ENCODE measurements around the gene MCC. TPM values are rescaled to one million over a fixed set of nuclear protein-coding genes. Genes with fewer than 3 reads are reported as not detected.

Gene MCC
- total and polyA plus RNA-seq, 4 donors, result 4.5 to 20.0 (median 9.7) TPM

GRCh38 chr5:113201715-113202114, 286.5 kb downstream of the MCC start:
- Histone ChIP-seq H3K4me1 (ENCODE audit: control insufficient read depth in 1 of 2, insufficient read depth in 2 of 2, low read length in 2 of 2) (no peaks in the 10 kb centered on the region), H3K9me3 (ENCODE audit: control insufficient read depth, low read length) (no peaks in the 10 kb centered on the region), H3K27me3 (ENCODE audit: control insufficient read depth in 1 of 2, insufficient read depth in 2 of 2, low read length in 1 of 2) (no peaks in the 10 kb centered on the region), H3K36me3 (ENCODE audit: control insufficient read depth in 1 of 2, insufficient read depth in 2 of 2, low read length in 1 of 2) (no peaks in the 10 kb centered on the region), H3K27ac (ENCODE audit: low read depth in 1 of 2, low read length in 2 of 2) (no peak overlapping the region), H3K4me3 (ENCODE audit: low read length in 2 of 2) (no peak overlapping the region)
- ATAC-seq (ENCODE audit: low FRiP score) (no peak), DNase-seq (no peak)
- intact Hi-C loops (cut with DNase I), result no loop called here
- 46 to 63% methylated on average over 5 of the region's 5 CpGs for WGBS, 2 donors

DNA sequence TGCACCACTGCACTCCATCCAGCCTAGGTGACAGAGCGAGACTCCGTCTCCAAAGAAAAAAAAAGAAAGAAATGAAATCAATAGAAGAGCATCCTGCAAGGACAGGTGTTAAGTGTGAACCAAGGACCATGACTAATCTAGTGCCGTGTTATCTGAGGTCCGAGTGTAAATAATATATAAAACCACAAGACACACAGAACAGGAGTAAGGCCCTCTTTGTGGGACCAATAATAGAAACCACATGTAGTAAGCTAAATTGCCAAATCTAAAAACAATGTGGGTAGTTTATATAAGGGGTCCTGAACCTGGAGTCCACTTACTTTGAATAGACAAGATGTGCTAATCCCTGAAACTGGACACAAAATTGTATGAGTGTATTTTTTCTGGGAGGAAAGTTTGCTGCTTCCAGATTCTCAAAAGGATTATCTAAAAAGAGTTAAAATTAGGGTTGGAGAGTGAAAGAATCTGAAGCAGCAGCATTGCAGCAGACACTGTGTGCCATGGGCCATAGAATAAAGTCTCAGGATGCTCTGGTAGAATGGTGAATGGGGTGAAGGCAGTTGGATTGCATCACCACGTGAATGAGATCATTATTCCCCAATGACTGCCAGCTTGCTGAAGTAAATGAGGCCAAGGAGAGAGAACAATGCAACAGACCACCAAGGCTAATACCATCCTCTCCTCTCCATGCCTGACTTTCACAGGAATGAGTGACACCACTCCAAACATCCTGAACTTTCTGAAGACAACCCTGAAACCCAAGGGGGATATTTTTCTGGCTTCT, 288.9 kb downstream of the MCC start:
- H3K27ac ChIP-seq (ENCODE audit: low read depth in 1 of 2, low read length in 2 of 2), result no peak overlapping the region
- intact Hi-C loops (cut with DNase I), result no loop called here

GRCh38 chr5:113197456-113198200, 290.6 kb downstream of the MCC start:
- H3K36me3 ChIP-seq (ENCODE audit: control insufficient read depth in 1 of 2, insufficient read depth in 2 of 2, low read length in 1 of 2), result no peaks in the 10 kb centered on the region
- no peak for DNase-seq
- intact Hi-C loops (cut with DNase I), result no loop called here
- WGBS, 2 donors, result 94 to 97% methylated on average over 7 of the region's 7 CpGs
- H3K27me3 ChIP-seq (ENCODE audit: control insufficient read depth in 1 of 2, insufficient read depth in 2 of 2, low read length in 1 of 2), result no peaks in the 10 kb centered on the region
- H3K27ac ChIP-seq (ENCODE audit: low read depth in 1 of 2, low read length in 2 of 2), result no peak overlapping the region
- no peak for ATAC-seq (ENCODE audit: low FRiP score)
- no peak overlapping the region for H3K4me3 ChIP-seq (ENCODE audit: low read length in 2 of 2)
- no peaks in the 10 kb centered on the region for H3K4me1 ChIP-seq (ENCODE audit: control insufficient read depth in 1 of 2, insufficient read depth in 2 of 2, low read length in 2 of 2)
- H3K9me3 ChIP-seq (ENCODE audit: control insufficient read depth, low read length), result peaks cover 2% of the 10 kb centered on the region

More for the DNA sequence above, 288.9 kb downstream of the MCC start:
- H3K27me3 ChIP-seq (ENCODE audit: control insufficient read depth in 1 of 2, insufficient read depth in 2 of 2, low read length in 1 of 2), result no peaks in the 10 kb centered on the region
- H3K9me3 ChIP-seq (ENCODE audit: control insufficient read depth, low read length), result peaks cover 2% of the 10 kb centered on the region
- DNase-seq, result no peak
- H3K36me3 ChIP-seq (ENCODE audit: control insufficient read depth in 1 of 2, insufficient read depth in 2 of 2, low read length in 1 of 2), result no peaks in the 10 kb centered on the region
- ATAC-seq (ENCODE audit: low FRiP score), result no peak
- no peak overlapping the region for H3K4me3 ChIP-seq (ENCODE audit: low read length in 2 of 2)
- H3K4me1 ChIP-seq (ENCODE audit: control insufficient read depth in 1 of 2, insufficient read depth in 2 of 2, low read length in 2 of 2), result no peaks in the 10 kb centered on the region
- 82% methylated on average over 5 of the region's 5 CpGs for WGBS, 2 donors

DNA sequence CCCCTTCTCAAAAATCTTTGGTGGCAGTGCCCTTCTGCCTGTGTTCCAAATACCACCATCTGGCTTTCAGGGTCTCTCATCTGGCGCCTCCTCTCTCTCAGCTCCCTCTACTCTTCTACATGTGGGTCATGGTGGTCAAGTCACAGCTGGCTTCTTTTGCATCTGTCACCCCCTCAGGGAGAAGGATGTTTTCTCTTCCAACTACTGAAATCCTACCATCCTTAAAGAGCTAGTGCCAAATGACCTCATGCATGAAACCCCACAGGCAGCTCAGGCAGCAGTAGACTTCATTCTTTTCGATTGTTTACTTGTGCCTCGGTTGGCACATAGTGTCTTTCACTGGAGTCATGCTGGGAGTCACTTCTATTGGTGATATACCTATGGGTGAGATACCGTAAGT, 292.5 kb downstream of the MCC start:
- no peak overlapping the region for H3K27ac ChIP-seq (ENCODE audit: low read depth in 1 of 2, low read length in 2 of 2)
- H3K4me3 ChIP-seq (ENCODE audit: low read length in 2 of 2), result no peak overlapping the region
- no peak for ATAC-seq (ENCODE audit: low FRiP score)
- H3K9me3 ChIP-seq (ENCODE audit: control insufficient read depth, low read length), result peaks cover 2% of the 10 kb centered on the region
- DNase-seq, result no peak
- no peaks in the 10 kb centered on the region for H3K36me3 ChIP-seq (ENCODE audit: control insufficient read depth in 1 of 2, insufficient read depth in 2 of 2, low read length in 1 of 2)
- no peaks in the 10 kb centered on the region for H3K27me3 ChIP-seq (ENCODE audit: control insufficient read depth in 1 of 2, insufficient read depth in 2 of 2, low read length in 1 of 2)
- WGBS, 2 donors, result 93 to 94% methylated on average over 4 of the region's 4 CpGs
- intact Hi-C loops (cut with DNase I), result no loop called here
- H3K4me1 ChIP-seq (ENCODE audit: control insufficient read depth in 1 of 2, insufficient read depth in 2 of 2, low read length in 2 of 2), result no peaks in the 10 kb centered on the region

DNA sequence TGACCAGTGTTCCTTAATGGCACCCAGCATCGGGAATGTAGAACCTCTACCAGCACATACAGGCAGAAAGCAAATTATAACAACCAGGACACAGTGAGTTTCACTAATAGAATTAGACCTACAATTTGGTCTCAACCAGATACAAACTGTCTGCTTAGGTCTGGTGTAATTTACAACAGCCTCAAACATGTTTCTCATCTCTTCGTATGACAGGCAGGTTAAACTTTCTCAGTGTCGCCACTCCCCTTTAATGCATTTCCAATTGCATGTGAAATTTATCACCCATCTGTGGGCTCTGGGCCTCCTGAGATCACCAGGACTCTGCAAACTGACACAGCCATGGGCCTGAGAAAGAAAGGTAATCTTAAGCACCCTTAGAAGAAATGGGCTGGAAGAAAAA, 293.0 kb downstream of the MCC start:
- H3K36me3 ChIP-seq (ENCODE audit: control insufficient read depth in 1 of 2, insufficient read depth in 2 of 2, low read length in 1 of 2), result no peaks in the 10 kb centered on the region
- H3K27ac ChIP-seq (ENCODE audit: low read depth in 1 of 2, low read length in 2 of 2), result no peak overlapping the region
- H3K4me1 ChIP-seq (ENCODE audit: control insufficient read depth in 1 of 2, insufficient read depth in 2 of 2, low read length in 2 of 2), result no peaks in the 10 kb centered on the region
- intact Hi-C loops (cut with DNase I), result no loop called here
- DNase-seq (no peak), ATAC-seq (ENCODE audit: low FRiP score) (no peak)
- H3K4me3 ChIP-seq (ENCODE audit: low read length in 2 of 2), result no peak overlapping the region
- H3K9me3 ChIP-seq (ENCODE audit: control insufficient read depth, low read length), result peaks cover 2% of the 10 kb centered on the region
- 94% methylated on average over 3 of the region's 3 CpGs for WGBS, 2 donors
- no peaks in the 10 kb centered on the region for H3K27me3 ChIP-seq (ENCODE audit: control insufficient read depth in 1 of 2, insufficient read depth in 2 of 2, low read length in 1 of 2)

- Histone ChIP-seq H3K27me3 (ENCODE audit: control insufficient read depth in 1 of 2, insufficient read depth in 2 of 2, low read length in 1 of 2) (no peaks in the 10 kb centered on the region), H3K27ac (ENCODE audit: low read depth in 1 of 2, low read length in 2 of 2) (no peak overlapping the region), H3K9me3 (ENCODE audit: control insufficient read depth, low read length) (peaks cover 2% of the 10 kb centered on the region), H3K4me1 (ENCODE audit: control insufficient read depth in 1 of 2, insufficient read depth in 2 of 2, low read length in 2 of 2) (no peaks in the 10 kb centered on the region), H3K36me3 (ENCODE audit: control insufficient read depth in 1 of 2, insufficient read depth in 2 of 2, low read length in 1 of 2) (no peaks in the 10 kb centered on the region), H3K4me3 (ENCODE audit: low read length in 2 of 2) (no peak overlapping the region)
- 82 to 84% methylated on average over 5 of the region's 5 CpGs for WGBS, 2 donors
- DNase-seq (no peak), ATAC-seq (ENCODE audit: low FRiP score) (no peak)
- intact Hi-C loops (cut with DNase I), result no loop called here
Measured at GRCh38 chr5:113194591-113194990, 293.7 kb downstream of the MCC start.

GRCh38 chr5:113194125-113194524, 294.1 kb downstream of the MCC start:
- ATAC-seq (ENCODE audit: low FRiP score), result no peak
- Histone ChIP-seq H3K4me1 (ENCODE audit: control insufficient read depth in 1 of 2, insufficient read depth in 2 of 2, low read length in 2 of 2) (no peaks in the 10 kb centered on the region), H3K9me3 (ENCODE audit: control insufficient read depth, low read length) (peaks cover 2% of the 10 kb centered on the region)

GRCh38 chr5:113193311-113193978, 294.8 kb downstream of the MCC start:
- 92 to 95% methylated on average over 5 of the region's 5 CpGs for WGBS, 2 donors

More at GRCh38 chr5:113194125-113194524, 294.1 kb downstream of the MCC start:
- Histone ChIP-seq H3K36me3 (ENCODE audit: control insufficient read depth in 1 of 2, insufficient read depth in 2 of 2, low read length in 1 of 2) (no peaks in the 10 kb centered on the region), H3K27me3 (ENCODE audit: control insufficient read depth in 1 of 2, insufficient read depth in 2 of 2, low read length in 1 of 2) (no peaks in the 10 kb centered on the region), H3K4me3 (ENCODE audit: low read length in 2 of 2) (no peak overlapping the region), H3K27ac (ENCODE audit: low read depth in 1 of 2, low read length in 2 of 2) (no peak overlapping the region)
- intact Hi-C loops (cut with DNase I), result no loop called here
- no peak for DNase-seq
- WGBS, 2 donors, result 89 to 93% methylated on average over 6 of the region's 6 CpGs

More at GRCh38 chr5:113193311-113193978, 294.8 kb downstream of the MCC start:
- DNase-seq, result no peak
- Histone ChIP-seq H3K4me1 (ENCODE audit: control insufficient read depth in 1 of 2, insufficient read depth in 2 of 2, low read length in 2 of 2) (no peaks in the 10 kb centered on the region), H3K27me3 (ENCODE audit: control insufficient read depth in 1 of 2, insufficient read depth in 2 of 2, low read length in 1 of 2) (no peaks in the 10 kb centered on the region), H3K27ac (ENCODE audit: low read depth in 1 of 2, low read length in 2 of 2) (no peak overlapping the region), H3K36me3 (ENCODE audit: control insufficient read depth in 1 of 2, insufficient read depth in 2 of 2, low read length in 1 of 2) (no peaks in the 10 kb centered on the region), H3K4me3 (ENCODE audit: low read length in 2 of 2) (no peak overlapping the region), H3K9me3 (ENCODE audit: control insufficient read depth, low read length) (peaks cover 2% of the 10 kb centered on the region)
- no peak for ATAC-seq (ENCODE audit: low FRiP score)
- intact Hi-C loops (cut with DNase I), result no loop called here

Measured in aorta (tissue), 5 donors.